ENCODE measurements around the gene DLG1. TPM values are rescaled to one million over a fixed set of nuclear protein-coding genes. Genes with fewer than 3 reads are reported as not detected.

DLG1 gene
- total and polyA plus RNA-seq, 9 of the 15 experiments (the other 6 are each of a cell fraction or from before 2014, with no cell fraction given): 9.4 to 63.5 (median 43.6) TPM

- FAIRE-seq: no peak
- H3K9ac ChIP-seq (ENCODE audit: insufficient read depth in 1 of 2, low read depth in 2 of 2, low read length in 2 of 2): peak overlapping the region in 1 of 2 experiments; percentile 65; a peak in 2 of 4 replicates
Observed at GRCh38 chr3:197011780-197012539, 286.5 kb downstream of the DLG1 start.

DNA sequence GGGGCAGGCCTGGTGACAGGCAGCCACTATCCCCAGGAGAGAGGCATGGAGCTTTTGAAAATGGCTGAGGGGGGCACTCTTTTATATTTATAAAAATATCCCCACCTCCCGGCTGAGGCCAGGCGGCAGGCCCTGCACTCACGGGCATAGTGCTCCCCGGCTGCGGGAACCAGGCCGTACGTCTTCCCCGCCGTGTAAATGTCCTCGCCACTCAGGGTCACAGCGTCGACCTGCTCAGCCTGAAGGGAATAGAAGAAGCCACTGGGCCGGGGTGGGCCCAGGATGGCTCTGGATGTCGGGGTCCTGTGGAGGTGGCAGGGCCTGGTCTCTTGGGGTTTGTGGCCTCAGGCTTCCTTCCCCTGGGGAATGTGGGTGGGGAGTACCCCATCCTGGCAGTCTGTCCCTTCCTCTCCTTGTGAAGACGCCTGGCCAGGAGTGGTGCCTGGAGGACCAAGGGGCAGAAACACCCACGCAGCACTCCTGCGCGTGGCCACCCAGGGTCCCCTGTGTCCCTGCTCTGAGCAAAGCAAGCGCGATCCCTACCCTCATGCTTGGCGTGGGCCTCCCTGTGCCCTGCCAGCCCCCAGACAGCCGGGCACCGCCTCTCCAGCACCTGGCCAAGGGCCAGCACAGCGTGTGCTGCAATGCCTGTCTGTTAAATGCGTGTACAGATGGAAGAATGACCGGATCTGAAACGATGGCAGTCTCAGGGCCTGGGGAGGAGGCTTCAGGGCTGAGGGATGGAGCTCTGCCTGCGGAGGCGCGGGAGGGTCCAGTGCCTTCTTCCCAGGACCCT lies 287.7 kb downstream of the DLG1 start:
- no peak overlapping the region for H3K4me3 ChIP-seq
- DNase-seq (ENCODE audit: extremely low read depth in 1 of 4, low spot score in 3 of 4) (no peak), FAIRE-seq (no peak), ATAC-seq (no peak)
- no peak overlapping the region for H3K4me2 ChIP-seq (ENCODE audit: insufficient read depth, low read length)
- CTCF ChIA-PET (ENCODE audit: low intra/inter-chr PET ratio): no interaction called here
- POLR2A ChIA-PET: interaction anchor here (1.0 kb wide), 1 partner anchor 12 kb away, joined by 3 read pairs; no protein-coding TSS in a partner anchor
- in situ Hi-C loops (cut with MboI): no loop called here
- H3K27ac ChIP-seq (ENCODE audit: extremely low read depth, low read depth, low read length): no peak overlapping the region
- H3K9me1 ChIP-seq (ENCODE audit: control insufficient read depth, insufficient read depth, low read length): no peaks in the 10 kb centered on the region
- TF ChIP-seq NFIC (IDR thresholded peaks at IDR 0.05) (peak; percentile 39), ZFP1 (CRISPR knock-in tag; IDR thresholded peaks at IDR 0.05) (no peak), SRSF1 (IDR thresholded peaks at IDR 0.05; ENCODE audit: low read depth, low read length) (no peak), POLR2G (IDR thresholded peaks at IDR 0.05; ENCODE audit: low read depth, low read length) (0 out of 2 replicates have a peak, but pooled peaks have one; percentile 13), RREB1 (CRISPR knock-in tag; IDR thresholded peaks at IDR 0.05) (no peak)
- 48% methylated on average over 28 of the region's 30 CpGs for WGBS (ENCODE audit: insufficient coverage, low coverage, missing lambda C conversion rate)
- no peaks in the 10 kb centered on the region for H3K9me3 ChIP-seq (replicated peaks; ENCODE audit: control insufficient read depth, insufficient read depth, low read depth, low read length)
- no peaks in the 10 kb centered on the region for H4K20me1 ChIP-seq (replicated peaks; ENCODE audit: control insufficient read depth, insufficient read depth, low read length)
- H3K27me3 ChIP-seq (ENCODE audit: control insufficient read depth in 2 of 2, insufficient read depth in 2 of 2, low read length in 2 of 2): no peaks in the 10 kb centered on the region; a peak in 1 of 5 replicates
- peaks cover 3 to 44% of the 10 kb centered on the region in 2 experiments; a peak in 3 of 5 replicates for H3K4me1 ChIP-seq (replicated peaks in 1 of 2; ENCODE audit: control insufficient read depth in 2 of 2, insufficient read depth in 2 of 2, low read length in 2 of 2)
- intact Hi-C loops (cut with micrococcal nuclease): no loop called here
- H3K9ac ChIP-seq (ENCODE audit: insufficient read depth in 1 of 2, low read depth in 2 of 2, low read length in 2 of 2): peak overlapping the region in 1 of 2 experiments; percentile 36; a peak in 1 of 4 replicates
- no peaks in the 10 kb centered on the region for H3K79me2 ChIP-seq (ENCODE audit: control insufficient read depth, insufficient read depth, low read length)
- BruUV-seq (replicated peaks): no TSS peak
- no peak overlapping the region for H2AFZ ChIP-seq (ENCODE audit: low read depth, low read length)
- no peaks in the 10 kb centered on the region for H3K36me3 ChIP-seq (ENCODE audit: control insufficient read depth, insufficient read depth, low read length)

More at GRCh38 chr3:197011780-197012539, 286.5 kb downstream of the DLG1 start:
- Histone ChIP-seq H3K9me3 (replicated peaks; ENCODE audit: control insufficient read depth, insufficient read depth, low read depth, low read length) (no peaks in the 10 kb centered on the region), H4K20me1 (replicated peaks; ENCODE audit: control insufficient read depth, insufficient read depth, low read length) (peaks cover 5% of the 10 kb centered on the region; the same call in 1 of the 2 replicates), H3K9me1 (ENCODE audit: control insufficient read depth, insufficient read depth, low read length) (no peaks in the 10 kb centered on the region), H3K4me2 (ENCODE audit: insufficient read depth, low read length) (no peak overlapping the region), H3K4me1 (replicated peaks in 1 of 2; ENCODE audit: control insufficient read depth in 2 of 2, insufficient read depth in 2 of 2, low read length in 2 of 2) (peaks cover 2 to 48% of the 10 kb centered on the region in 2 experiments; a peak in 3 of 5 replicates), H3K27me3 (ENCODE audit: control insufficient read depth in 2 of 2, insufficient read depth in 2 of 2, low read length in 2 of 2) (no peaks in the 10 kb centered on the region; a peak in 1 of 5 replicates), H3K36me3 (ENCODE audit: control insufficient read depth, insufficient read depth, low read length) (no peaks in the 10 kb centered on the region), H3K4me3 (no peak overlapping the region), H2AFZ (ENCODE audit: low read depth, low read length) (no peak overlapping the region), H3K79me2 (ENCODE audit: control insufficient read depth, insufficient read depth, low read length) (no peaks in the 10 kb centered on the region), H3K27ac (ENCODE audit: extremely low read depth, low read depth, low read length) (no peak overlapping the region)
- in situ Hi-C loops (cut with MboI): no loop called here
- ATAC-seq (no peak), DNase-seq (ENCODE audit: extremely low read depth in 1 of 4, low spot score in 3 of 4) (no peak)
- CTCF ChIA-PET (ENCODE audit: low intra/inter-chr PET ratio): no interaction called here
- intact Hi-C loops (cut with micrococcal nuclease): no loop called here
- TF ChIP-seq RBM39 (optimal IDR thresholded peaks at IDR 0.05; ENCODE audit: low read depth, low read length): no peak
- no peak for TF ChIP-seq ZC3H8 (IDR thresholded peaks at IDR 0.05)
- POLR2A ChIA-PET: no interaction called here
- 64% methylated on average over 24 of the region's 25 CpGs for WGBS (ENCODE audit: insufficient coverage, low coverage, missing lambda C conversion rate)
- BruUV-seq (replicated peaks): no TSS peak
